ENCODE data around the gene CSGALNACT2. TPM values are rescaled to one million over a fixed set of nuclear protein-coding genes. Genes with fewer than 3 reads are reported as not detected.
A peak's percentile ranks its signal among the peaks of the same experiment; 100 is the strongest.

The CSGALNACT2 gene
- total and polyA plus RNA-seq, 11 donors, result 2.6 to 17.7 (median 8.8) TPM

DNA sequence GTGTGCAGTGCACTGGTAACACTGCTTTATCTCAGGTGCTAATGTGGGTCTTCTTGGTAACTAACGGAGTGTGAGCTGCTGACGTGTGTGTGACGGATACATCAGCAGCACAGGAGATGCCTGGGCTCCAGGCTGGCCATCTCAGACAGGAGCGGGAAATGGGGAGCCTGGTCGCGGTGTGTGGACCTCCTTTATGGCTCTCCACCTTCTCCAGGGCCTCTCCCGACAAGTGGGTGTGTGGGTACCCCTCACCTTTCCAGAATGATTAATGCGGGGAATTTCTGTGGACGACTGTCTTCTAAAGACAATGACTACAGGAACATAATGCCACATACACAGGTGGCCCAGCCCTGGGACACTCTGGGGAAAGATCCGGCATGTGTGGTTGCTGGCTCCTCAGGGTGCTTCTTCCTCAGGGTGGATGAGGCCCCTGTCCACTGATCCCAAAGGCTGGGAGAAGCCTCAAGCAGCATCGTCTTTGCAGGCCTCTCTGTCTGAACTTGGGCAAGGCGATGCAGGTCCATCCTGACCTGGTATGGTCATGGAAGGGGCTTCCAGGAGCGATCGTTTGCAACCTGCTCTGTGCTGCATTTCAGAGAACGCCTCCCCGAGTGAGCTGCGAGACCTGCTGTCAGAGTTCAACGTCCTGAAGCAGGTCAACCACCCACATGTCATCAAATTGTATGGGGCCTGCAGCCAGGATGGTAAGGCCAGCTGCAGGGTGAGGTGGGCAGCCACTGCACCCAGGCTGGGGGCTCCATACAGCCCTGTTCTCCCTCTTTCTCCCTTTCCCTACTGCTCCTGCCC lies 20.3 kb upstream of the CSGALNACT2 start:
- intact Hi-C loops (cut with DNase I), result no loop called here
- peaks cover 0 to 25% (median 4%) of the 10 kb centered on the region in 12 donors for H3K4me1 ChIP-seq
- no peaks in the 10 kb centered on the region for H3K27me3 ChIP-seq
- no peaks in the 10 kb centered on the region for H3K36me3 ChIP-seq
- DNase-seq (peak in 2 of 5 donors; percentile 2 to 11), ATAC-seq (no peak)
- H3K9me3 ChIP-seq, result no peaks in the 10 kb centered on the region
- no peak overlapping the region for H3K27ac ChIP-seq
- TF ChIP-seq, protein P1, sequence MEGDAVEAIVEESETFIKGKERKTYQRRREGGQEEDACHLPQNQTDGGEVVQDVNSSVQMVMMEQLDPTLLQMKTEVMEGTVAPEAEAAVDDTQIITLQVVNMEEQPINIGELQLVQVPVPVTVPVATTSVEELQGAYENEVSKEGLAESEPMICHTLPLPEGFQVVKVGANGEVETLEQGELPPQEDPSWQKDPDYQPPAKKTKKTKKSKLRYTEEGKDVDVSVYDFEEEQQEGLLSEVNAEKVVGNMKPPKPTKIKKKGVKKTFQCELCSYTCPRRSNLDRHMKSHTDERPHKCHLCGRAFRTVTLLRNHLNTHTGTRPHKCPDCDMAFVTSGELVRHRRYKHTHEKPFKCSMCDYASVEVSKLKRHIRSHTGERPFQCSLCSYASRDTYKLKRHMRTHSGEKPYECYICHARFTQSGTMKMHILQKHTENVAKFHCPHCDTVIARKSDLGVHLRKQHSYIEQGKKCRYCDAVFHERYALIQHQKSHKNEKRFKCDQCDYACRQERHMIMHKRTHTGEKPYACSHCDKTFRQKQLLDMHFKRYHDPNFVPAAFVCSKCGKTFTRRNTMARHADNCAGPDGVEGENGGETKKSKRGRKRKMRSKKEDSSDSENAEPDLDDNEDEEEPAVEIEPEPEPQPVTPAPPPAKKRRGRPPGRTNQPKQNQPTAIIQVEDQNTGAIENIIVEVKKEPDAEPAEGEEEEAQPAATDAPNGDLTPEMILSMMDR (IDR thresholded peaks at IDR 0.05), result no peak
- TF ChIP-seq POLR2A (IDR thresholded peaks at IDR 0.05), result no peak
- 75 to 89% (median 88%) methylated on average over 6 to 18 of the region's 18 CpGs for WGBS, 4 donors
- H3K4me3 ChIP-seq, result no peak overlapping the region

DNA sequence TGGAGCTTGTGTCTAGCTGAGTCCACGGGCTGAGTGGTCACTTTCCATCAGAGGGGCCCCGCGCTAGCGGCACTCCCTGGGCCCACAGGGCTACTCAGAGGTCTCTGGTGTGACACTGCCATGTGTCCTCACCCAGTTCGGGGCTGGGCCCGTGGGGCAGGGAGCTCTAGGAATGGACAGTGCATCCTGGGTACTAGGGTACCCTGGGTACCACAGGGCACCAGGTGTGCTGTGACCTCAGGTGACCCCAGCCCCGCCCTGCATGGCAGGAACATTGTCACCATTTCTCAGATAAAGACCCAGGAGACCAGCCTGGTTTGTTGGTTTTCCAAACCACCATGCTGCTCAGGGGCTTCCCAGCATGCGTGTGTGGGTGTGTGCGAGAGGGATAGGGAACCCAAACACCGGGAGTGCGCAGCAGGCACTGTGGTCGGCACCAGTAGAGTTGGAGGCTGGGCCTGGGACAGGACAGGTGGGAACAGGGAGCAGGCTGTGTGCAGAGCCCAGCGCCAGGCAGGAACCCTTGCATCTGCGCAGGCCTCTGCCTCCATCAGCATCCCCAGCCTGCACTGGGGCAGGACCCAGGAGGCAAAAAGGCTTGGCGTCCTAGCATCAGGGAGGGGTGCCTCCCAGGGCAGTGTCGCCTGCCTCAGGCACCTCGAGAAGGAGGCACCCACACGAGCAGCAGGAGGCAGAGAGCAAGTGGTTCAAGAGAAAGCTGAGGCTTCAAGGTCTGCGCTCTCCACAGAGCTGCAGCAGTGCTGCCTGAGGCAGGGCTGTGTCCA lies 19.4 kb upstream of the CSGALNACT2 start:
- Histone ChIP-seq H3K36me3 (no peaks in the 10 kb centered on the region), H3K4me1 (peaks cover 0 to 25% (median 4%) of the 10 kb centered on the region in 12 donors), H3K27me3 (no peaks in the 10 kb centered on the region), H3K4me3 (no peak overlapping the region), H3K9me3 (no peaks in the 10 kb centered on the region), H3K27ac (no peak overlapping the region)
- 85 to 99% (median 91%) methylated on average over 12 to 19 of the region's 19 CpGs for WGBS, 4 donors
- TF ChIP-seq POLR2A (IDR thresholded peaks at IDR 0.05), result no peak
- TF ChIP-seq, protein P1 (IDR thresholded peaks at IDR 0.05), result no peak
- peak in 2 of 5 donors; percentile 17 to 18 for DNase-seq
- ATAC-seq, result no peak
- intact Hi-C loops (cut with DNase I), result no loop called here

DNA sequence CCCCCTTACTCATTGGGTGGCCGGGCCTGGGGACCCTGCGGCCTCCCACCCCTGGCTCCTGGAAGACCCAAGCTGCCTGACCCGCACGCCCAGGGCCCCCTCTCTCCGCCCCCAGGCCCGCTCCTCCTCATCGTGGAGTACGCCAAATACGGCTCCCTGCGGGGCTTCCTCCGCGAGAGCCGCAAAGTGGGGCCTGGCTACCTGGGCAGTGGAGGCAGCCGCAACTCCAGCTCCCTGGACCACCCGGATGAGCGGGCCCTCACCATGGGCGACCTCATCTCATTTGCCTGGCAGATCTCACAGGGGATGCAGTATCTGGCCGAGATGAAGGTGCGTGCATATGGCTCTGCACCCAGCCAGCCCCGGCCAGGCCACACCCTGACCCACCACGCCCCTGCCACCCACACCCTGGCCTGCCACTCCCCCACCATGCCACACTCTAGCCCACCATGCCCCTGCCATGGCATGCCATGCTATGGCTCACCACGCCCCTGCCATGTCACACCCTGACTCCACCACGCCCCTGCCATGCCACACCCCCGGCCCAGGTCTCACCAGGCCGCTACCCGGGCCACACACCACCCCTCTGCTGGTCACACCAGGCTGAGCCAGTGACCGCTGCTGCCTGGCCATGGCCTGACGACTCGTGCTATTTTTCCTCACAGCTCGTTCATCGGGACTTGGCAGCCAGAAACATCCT lies 18.7 kb upstream of the CSGALNACT2 start:
- peak in 2 of 5 donors; percentile 15 to 23 for DNase-seq

More for the DNA sequence above, 18.7 kb upstream of the CSGALNACT2 start:
- Histone ChIP-seq H3K9me3 (no peaks in the 10 kb centered on the region), H3K36me3 (no peaks in the 10 kb centered on the region), H3K4me1 (peaks cover 0 to 25% (median 4%) of the 10 kb centered on the region in 12 donors), H3K27me3 (peaks cover 0 to 4% (median 0%) of the 10 kb centered on the region in 9 donors), H3K27ac (no peak overlapping the region), H3K4me3 (no peak overlapping the region)
- WGBS, 4 donors, result 92 to 94% (median 93%) methylated on average over 15 to 31 of the region's 31 CpGs
- intact Hi-C loops (cut with DNase I), result no loop called here
- TF ChIP-seq, protein P1 (IDR thresholded peaks at IDR 0.05), result no peak
- no peak for TF ChIP-seq POLR2A (IDR thresholded peaks at IDR 0.05)
- no peak for ATAC-seq
